22Rv1 (cell line): ENCODE data around the gene EMC10.

ENCODE experiments used
- H3K27ac ChIP-seq: fragments of 450-650 bp; 2 replicates; pipeline ENCODE4 v1.5.1; 2017
- ZFX ChIP-seq: fragments of 450-650 bp; IDR thresholded peaks from 2 replicates; pipeline ENCODE4 v1.6.1; 2017; ENCODE audit warnings: antibody characterized with exemption, borderline replicate concordance
- TF ChIP-seq, protein P1 (sequence below): fragments of 450-650 bp; IDR thresholded peaks from 2 replicates; pipeline ENCODE4 v1.5.1; 2017; ENCODE audit warnings: mild to moderate bottlenecking

Gene EMC10

DNA sequence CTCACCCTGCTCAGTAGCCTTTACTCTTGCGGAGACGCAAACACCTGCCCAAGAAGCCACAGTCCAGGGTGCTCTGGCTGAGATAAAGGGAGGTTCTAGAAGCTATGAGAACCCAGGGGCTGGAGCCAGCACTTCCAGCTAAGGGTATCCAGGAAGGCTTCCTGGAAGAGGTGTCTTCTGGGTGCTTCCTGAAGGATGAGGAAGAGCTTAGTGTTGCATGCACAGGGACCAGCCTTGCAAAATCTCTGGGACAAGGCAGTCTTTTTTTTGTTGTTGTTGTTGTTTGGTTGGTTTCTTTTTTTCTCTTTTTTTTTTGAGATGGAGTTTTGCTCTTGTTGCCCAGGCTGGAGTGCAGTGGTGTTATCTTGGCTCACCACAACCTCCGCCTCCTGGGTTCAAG lies 23.1 kb upstream of the EMC10 start:
- H3K27ac ChIP-seq: no peak overlapping the region
- no peak for TF ChIP-seq ZFX
- TF ChIP-seq, protein P1, sequence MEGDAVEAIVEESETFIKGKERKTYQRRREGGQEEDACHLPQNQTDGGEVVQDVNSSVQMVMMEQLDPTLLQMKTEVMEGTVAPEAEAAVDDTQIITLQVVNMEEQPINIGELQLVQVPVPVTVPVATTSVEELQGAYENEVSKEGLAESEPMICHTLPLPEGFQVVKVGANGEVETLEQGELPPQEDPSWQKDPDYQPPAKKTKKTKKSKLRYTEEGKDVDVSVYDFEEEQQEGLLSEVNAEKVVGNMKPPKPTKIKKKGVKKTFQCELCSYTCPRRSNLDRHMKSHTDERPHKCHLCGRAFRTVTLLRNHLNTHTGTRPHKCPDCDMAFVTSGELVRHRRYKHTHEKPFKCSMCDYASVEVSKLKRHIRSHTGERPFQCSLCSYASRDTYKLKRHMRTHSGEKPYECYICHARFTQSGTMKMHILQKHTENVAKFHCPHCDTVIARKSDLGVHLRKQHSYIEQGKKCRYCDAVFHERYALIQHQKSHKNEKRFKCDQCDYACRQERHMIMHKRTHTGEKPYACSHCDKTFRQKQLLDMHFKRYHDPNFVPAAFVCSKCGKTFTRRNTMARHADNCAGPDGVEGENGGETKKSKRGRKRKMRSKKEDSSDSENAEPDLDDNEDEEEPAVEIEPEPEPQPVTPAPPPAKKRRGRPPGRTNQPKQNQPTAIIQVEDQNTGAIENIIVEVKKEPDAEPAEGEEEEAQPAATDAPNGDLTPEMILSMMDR: no peak

DNA sequence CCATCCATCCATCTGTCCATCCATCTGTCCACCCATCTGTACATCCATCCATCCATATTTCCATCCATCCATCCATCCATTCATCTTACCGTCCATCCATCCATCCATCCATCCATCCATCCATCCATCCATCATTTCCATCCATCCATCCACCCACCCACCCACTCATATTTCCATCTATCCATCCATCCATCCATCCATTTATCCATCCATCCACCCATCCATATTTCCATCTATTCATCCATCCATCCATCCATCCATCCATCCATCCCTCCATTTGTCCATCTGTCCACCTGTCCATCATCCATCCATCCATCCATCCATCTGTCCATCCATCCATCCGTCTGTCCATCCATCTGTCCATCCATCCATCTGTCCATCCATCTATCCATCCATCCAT lies 20.3 kb upstream of the EMC10 start:
- no peak for TF ChIP-seq ZFX
- TF ChIP-seq, protein P1: no peak
- no peak overlapping the region for H3K27ac ChIP-seq

DNA sequence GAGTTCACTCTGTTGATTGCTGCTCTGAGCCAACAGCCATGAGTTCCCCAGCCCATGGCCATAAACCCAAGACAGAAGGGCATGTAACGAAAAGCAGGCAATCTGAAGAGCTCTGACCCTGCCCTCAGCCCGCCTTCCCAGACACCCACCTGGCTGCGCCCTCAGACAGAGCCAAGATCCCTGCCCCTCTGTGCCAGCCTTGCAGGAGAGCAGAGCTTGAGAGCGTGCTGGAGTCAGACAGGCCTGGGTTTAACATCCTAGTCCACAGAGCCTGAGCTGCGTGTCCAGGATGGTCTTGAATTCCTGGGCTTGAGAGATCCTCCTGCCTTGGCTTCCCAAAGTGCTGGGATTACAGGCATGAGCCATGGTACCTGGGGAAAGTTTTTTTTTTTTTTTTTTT lies 19.0 kb upstream of the EMC10 start:
- no peak for TF ChIP-seq ZFX
- TF ChIP-seq, protein P1: no peak
- H3K27ac ChIP-seq: no peak overlapping the region

DNA sequence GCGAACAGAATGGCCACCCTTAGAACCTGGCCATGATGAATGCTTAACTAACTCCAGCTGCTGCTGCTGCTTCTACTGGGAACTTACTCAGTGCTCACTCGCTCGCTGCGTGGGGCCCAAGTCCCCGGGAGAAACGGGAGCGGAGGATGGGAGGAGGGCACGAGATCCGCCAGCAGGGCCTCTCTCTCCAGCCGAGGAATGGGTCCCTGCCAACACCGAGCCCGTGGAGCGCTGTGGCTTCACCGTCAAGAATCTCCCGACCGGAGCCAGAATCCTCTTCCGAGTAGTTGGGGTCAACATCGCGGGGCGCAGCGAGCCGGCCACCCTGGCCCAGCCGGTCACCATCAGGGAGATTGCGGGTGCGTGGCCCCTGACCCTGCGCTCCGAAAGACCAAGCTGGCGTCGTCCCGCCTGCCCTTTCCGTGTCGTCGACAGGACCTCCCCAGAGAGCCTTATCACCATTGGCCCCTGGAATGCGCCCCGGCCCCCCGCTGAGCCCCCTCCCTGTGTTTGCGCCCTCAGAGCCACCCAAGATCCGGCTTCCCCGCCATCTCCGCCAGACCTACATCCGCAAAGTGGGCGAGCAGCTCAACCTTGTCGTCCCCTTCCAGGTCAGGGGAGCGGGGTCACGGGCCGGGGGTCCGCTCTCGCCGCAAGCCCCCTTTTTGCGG lies 17.8 kb upstream of the EMC10 start:
- no peak for TF ChIP-seq ZFX
- TF ChIP-seq, protein P1: no peak
- H3K27ac ChIP-seq: no peak overlapping the region

DNA sequence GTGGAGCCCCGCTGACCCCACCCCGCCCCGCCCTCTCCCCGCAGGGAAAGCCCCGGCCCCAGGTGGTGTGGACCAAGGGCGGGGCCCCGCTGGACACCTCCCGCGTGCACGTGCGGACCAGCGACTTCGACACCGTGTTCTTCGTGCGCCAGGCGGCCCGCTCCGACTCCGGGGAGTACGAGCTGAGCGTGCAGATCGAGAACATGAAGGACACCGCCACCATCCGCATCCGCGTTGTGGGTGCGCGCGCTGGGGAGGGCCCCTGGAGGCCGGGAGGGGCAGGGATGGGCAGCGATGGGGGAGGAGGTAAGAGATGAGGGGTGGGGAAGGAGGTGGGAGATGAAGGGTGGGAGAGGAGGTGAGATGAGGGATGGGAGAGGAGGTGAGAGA lies 17.2 kb upstream of the EMC10 start:
- no peak overlapping the region for H3K27ac ChIP-seq
- TF ChIP-seq, protein P1: no peak
- no peak for TF ChIP-seq ZFX

DNA sequence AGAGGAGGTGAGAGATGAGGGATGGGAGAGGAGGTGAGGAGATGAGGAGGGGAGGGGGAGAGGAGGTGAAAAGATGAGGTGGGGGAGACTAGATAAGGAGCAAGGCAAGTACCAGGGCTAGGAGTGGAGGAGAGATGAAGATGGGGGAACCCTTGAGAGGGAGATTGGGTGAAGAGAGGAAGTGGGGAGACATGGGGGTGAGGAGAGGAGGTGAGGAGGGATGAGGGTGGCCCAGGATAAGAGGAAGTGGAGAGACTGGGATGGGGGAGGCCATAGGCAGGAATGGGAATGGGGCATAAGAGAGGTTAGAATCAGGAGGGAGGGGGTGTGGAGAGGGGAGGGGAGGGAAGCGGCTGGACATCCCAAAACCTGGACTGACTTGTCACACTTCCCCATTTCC lies 16.7 kb upstream of the EMC10 start:
- H3K27ac ChIP-seq: no peak overlapping the region
- no peak for TF ChIP-seq ZFX
- TF ChIP-seq, protein P1: no peak

DNA sequence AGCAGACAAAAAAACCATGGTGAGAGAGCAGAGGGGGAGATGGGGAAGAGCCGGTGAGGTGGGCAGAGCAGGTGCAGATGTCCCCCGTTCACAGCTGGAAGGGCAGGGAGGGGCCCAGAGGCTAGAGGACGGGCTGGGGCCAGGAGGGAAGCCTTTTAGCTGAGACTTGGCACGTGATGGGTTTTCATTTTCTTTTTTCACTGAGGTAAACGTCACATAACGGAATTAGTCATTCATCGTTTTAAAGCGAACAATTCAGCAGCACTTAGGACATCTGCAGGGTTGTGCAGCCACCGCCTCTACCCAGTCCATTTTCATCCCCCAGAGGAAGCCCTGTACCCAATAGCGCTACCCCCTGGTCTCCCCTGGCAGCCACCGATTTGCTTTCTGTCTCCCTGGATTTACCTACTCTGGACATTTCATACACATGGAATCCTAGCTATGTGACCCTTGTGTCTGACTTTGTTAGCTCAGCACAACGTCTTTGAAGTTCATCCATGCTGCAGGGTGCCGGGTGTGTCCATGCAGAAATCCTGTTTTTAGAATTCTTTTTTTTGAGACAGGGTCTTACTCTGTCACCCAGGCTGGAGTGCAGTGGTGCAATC lies 16.0 kb upstream of the EMC10 start:
- H3K27ac ChIP-seq: no peak overlapping the region
- TF ChIP-seq, protein P1: no peak
- no peak for TF ChIP-seq ZFX
